H9 (cell line): ENCODE data around the gene HRH1. TPM values are rescaled to one million over a fixed set of nuclear protein-coding genes. Genes with fewer than 3 reads are reported as not detected.

Experiments
- DNase-seq: peaks from one replicate; pipeline ENCODE4 v3.0.0-alpha.2; 2017
- H2AFZ ChIP-seq: one replicate; pipeline ENCODE4 v1.6.1; 2013; ENCODE audit warnings: mild to moderate bottlenecking, low read length, control low read depth, moderate library complexity
- H2AK5ac ChIP-seq: 2 replicates; pipeline ENCODE4 v1.6.1; 2013; ENCODE audit warnings: low read length, control low read depth, mixed read lengths; ENCODE audit not compliant: insufficient read length
- H2BK120ac ChIP-seq: one replicate; pipeline ENCODE4 v1.6.1; 2013; ENCODE audit warnings: low read depth, mild to moderate bottlenecking, low read length, control low read depth, inconsistent platforms; ENCODE audit not compliant: poor library complexity, severe bottlenecking
- H2BK12ac ChIP-seq: 2 replicates; pipeline ENCODE4 v1.6.1; 2013; ENCODE audit warnings: low read length, control low read depth, mixed read lengths, low read depth; ENCODE audit not compliant: insufficient read length
- H2BK15ac ChIP-seq: 2 replicates; pipeline ENCODE4 v1.6.1; 2013; ENCODE audit warnings: low read depth, low read length, control low read depth
- H2BK20ac ChIP-seq: one replicate; pipeline ENCODE4 v1.6.1; 2013; ENCODE audit warnings: low read depth, mild to moderate bottlenecking, low read length, control low read depth, inconsistent platforms; ENCODE audit not compliant: poor library complexity, severe bottlenecking
- H2BK5ac ChIP-seq: 2 replicates; pipeline ENCODE4 v1.6.1; 2013; ENCODE audit warnings: low read length, control low read depth, mixed read lengths; ENCODE audit not compliant: insufficient read length
- H3K14ac ChIP-seq: 2 replicates; pipeline ENCODE4 v1.6.1; 2013; ENCODE audit warnings: low read length, control low read depth; ENCODE audit not compliant: insufficient read depth
- H3K18ac ChIP-seq: 2 replicates; pipeline ENCODE4 v1.6.1; 2013; ENCODE audit warnings: low read depth, mild to moderate bottlenecking, mixed read lengths, low read length, control low read depth; ENCODE audit not compliant: insufficient read length
- H3K23ac ChIP-seq: 2 replicates; pipeline ENCODE4 v1.6.1; 2013; ENCODE audit warnings: low read length, control low read depth, mixed read lengths, low read depth; ENCODE audit not compliant: insufficient read length
- H3K23me2 ChIP-seq: 2 replicates; pipeline ENCODE4 v1.6.1; 2013; ENCODE audit warnings: low read depth, mild to moderate bottlenecking, mixed read lengths, low read length, control low read depth; ENCODE audit not compliant: insufficient read length, poor library complexity, severe bottlenecking
- H3K27ac ChIP-seq: 2 replicates; pipeline ENCODE4 v1.5.1; 2013; ENCODE audit warnings: low read length, control low read depth, mixed read lengths, low read depth; ENCODE audit not compliant: insufficient read length
- H3K27me3 ChIP-seq: 2 replicates; pipeline ENCODE4 v1.6.1; 2013; ENCODE audit warnings: low read length, control low read depth, inconsistent platforms; ENCODE audit not compliant: insufficient read depth
- H3K4ac ChIP-seq: 2 replicates; pipeline ENCODE4 v1.6.1; 2013; ENCODE audit warnings: low read depth, mild to moderate bottlenecking, control low read depth, inconsistent platforms, low read length, moderate library complexity
- H3K4me1 ChIP-seq: 2 replicates; pipeline ENCODE4 v1.6.1; 2013; ENCODE audit warnings: low read length, control low read depth, inconsistent platforms; ENCODE audit not compliant: insufficient read depth
- H3K4me2 ChIP-seq: 2 replicates; pipeline ENCODE4 v1.6.1; 2013; ENCODE audit warnings: low read length, control low read depth, mixed read lengths; ENCODE audit not compliant: insufficient read length, insufficient read depth
- H3K56ac ChIP-seq: 2 replicates; pipeline ENCODE4 v1.6.1; 2013; ENCODE audit warnings: low read depth, mild to moderate bottlenecking, mixed read lengths, low read length, control low read depth; ENCODE audit not compliant: insufficient read length
- H3K79me1 ChIP-seq: 2 replicates; pipeline ENCODE4 v1.6.1; 2013; ENCODE audit warnings: low read depth, mild to moderate bottlenecking, moderate library complexity, low read length, control low read depth, inconsistent platforms; ENCODE audit not compliant: insufficient read depth, poor library complexity, severe bottlenecking
- H3K79me2 ChIP-seq: 2 replicates; pipeline ENCODE4 v1.6.1; 2013; ENCODE audit warnings: low read length, control low read depth, inconsistent platforms; ENCODE audit not compliant: insufficient read depth
- H3K9ac ChIP-seq: 2 replicates; pipeline ENCODE4 v1.6.1; 2013; ENCODE audit warnings: low read length, control low read depth, mixed read lengths; ENCODE audit not compliant: insufficient read length; ENCODE audit errors: extremely low read depth
- H3K9me3 ChIP-seq: one replicate; pipeline ENCODE4 v1.6.1; 2013; ENCODE audit warnings: low read depth, low read length, inconsistent platforms; ENCODE audit not compliant: control insufficient read depth
- H3T11ph ChIP-seq: one replicate; pipeline ENCODE4 v1.6.1; 2013; ENCODE audit warnings: mild to moderate bottlenecking, low read length, control low read depth, inconsistent platforms
- H4K20me1 ChIP-seq: one replicate; pipeline ENCODE4 v1.6.1; 2013; ENCODE audit not compliant: control insufficient read depth, insufficient read length, insufficient read depth
- H4K5ac ChIP-seq: 2 replicates; pipeline ENCODE4 v1.6.1; 2013; ENCODE audit warnings: low read depth, mild to moderate bottlenecking, mixed read lengths, low read length, control low read depth; ENCODE audit not compliant: insufficient read length
- H4K8ac ChIP-seq: replicated peaks from 2 replicates; pipeline ENCODE4 v1.6.1; 2013; ENCODE audit warnings: low read length, control low read depth, mixed read lengths, low read depth; ENCODE audit not compliant: insufficient read length
- H4K91ac ChIP-seq: 2 replicates; pipeline ENCODE4 v1.6.1; 2013; ENCODE audit warnings: low read depth, mild to moderate bottlenecking, moderate library complexity, mixed read lengths, low read length, control low read depth; ENCODE audit not compliant: insufficient read length
- H3K27ac Mint-ChIP-seq, 3 experiments: 2 replicates in 2 of 3; 3 replicates in 1 of 3; pipeline ENCODE4 v1.8.0; 2020 to 2021; ENCODE audit warnings: mixed read lengths in 3 of 3, mild to moderate bottlenecking in 1 of 3, moderate library complexity in 1 of 3
- H3K27me3 Mint-ChIP-seq: 2 replicates; pipeline ENCODE4 v1.8.0; 2021; ENCODE audit warnings: low read depth, mild to moderate bottlenecking, moderate library complexity, mixed read lengths
- H3K36me3 Mint-ChIP-seq, 3 experiments: 2 replicates in 2 of 3; 3 replicates in 1 of 3; pipeline ENCODE4 v1.8.0; 2020 to 2021; ENCODE audit warnings: low read depth in 3 of 3, mixed read lengths in 3 of 3; ENCODE audit not compliant: insufficient read depth in 1 of 3
- H3K4me1 Mint-ChIP-seq, 2 experiments: 2 replicates each; pipeline ENCODE4 v1.8.0; 2020; ENCODE audit warnings: mixed read lengths in 2 of 2
- H3K4me3 Mint-ChIP-seq, 2 experiments: 2 replicates in 1 of 2; 3 replicates in 1 of 2; pipeline ENCODE4 v1.8.0; 2020 to 2021; ENCODE audit warnings: mild to moderate bottlenecking in 2 of 2, mixed read lengths in 2 of 2, moderate library complexity in 1 of 2
- H3K9me3 Mint-ChIP-seq, 2 experiments: 2 replicates in 1 of 2; 3 replicates in 1 of 2; pipeline ENCODE4 v1.8.0; 2020; ENCODE audit warnings: mild to moderate bottlenecking in 2 of 2, mixed read lengths in 2 of 2, moderate library complexity in 1 of 2
- CTCF ChIP-seq: fragments of 200-600 bp; sonication (generic); conservative IDR thresholded peaks from 3 replicates; pipeline ENCODE4 v1.8.0; 2021; ENCODE audit warnings: antibody characterized with exemption, mild to moderate bottlenecking
- WGBS: extraction: QIAGEN DNeasy Blood & Tissue Kit; methylation state at CpG from one replicate; pipeline ENCODE4 v1.1.7; 2013; ENCODE audit warnings: missing lambda C conversion rate, low lambda C conversion rate, mixed read lengths; ENCODE audit not compliant: insufficient read length; ENCODE audit errors: extremely low coverage; 5-methylcytosine and 5-hydroxymethylcytosine counted together
- total RNA-seq: library from RNA; stranded (reverse); gene quantifications from 2 replicates; pipeline ENCODE4 v1.2.1, GENCODE V29; 2021

The HRH1 gene
- total RNA-seq, 1 experiment from 2014 or later = 0.74 TPM

GRCh38 chr3:11188231-11188630 lies 33.9 kb downstream of the HRH1 start:
- H3K36me3 Mint-ChIP-seq = no peaks in the 10 kb centered on the region; a peak in 1 of 7 replicates
- H3K4me3 Mint-ChIP-seq = no peak overlapping the region
- Histone ChIP-seq H2BK120ac (no peak overlapping the region), H3K79me1 (no peaks in the 10 kb centered on the region), H3K79me2 (no peaks in the 10 kb centered on the region), H2BK12ac (no peak overlapping the region), H3K9ac (no peak overlapping the region), H3K18ac (no peak overlapping the region), H4K91ac (no peak overlapping the region), H2AK5ac (no peak overlapping the region), H3K4ac (no peak overlapping the region), H4K8ac (no peak overlapping the region), H3K14ac (no peak overlapping the region), H3K23ac (no peak overlapping the region), H2BK5ac (no peak overlapping the region), H3K27me3 (no peaks in the 10 kb centered on the region), H4K5ac (no peak overlapping the region), H4K20me1 (no peaks in the 10 kb centered on the region), H3T11ph (no peak overlapping the region), H2BK20ac (no peak overlapping the region), H3K23me2 (no peaks in the 10 kb centered on the region), H2AFZ (no peak overlapping the region), H3K9me3 (no peaks in the 10 kb centered on the region), H3K56ac (no peak overlapping the region), H3K4me2 (no peak overlapping the region), H3K27ac (no peak overlapping the region), H2BK15ac (no peak overlapping the region), H3K4me1 (no peaks in the 10 kb centered on the region)
- WGBS = no CpG with 5 or more reads among the region's 6 CpGs
- DNase-seq = no peak
- no peak overlapping the region for H3K27ac Mint-ChIP-seq
- TF ChIP-seq CTCF = no peak
- H3K9me3 Mint-ChIP-seq = no peaks in the 10 kb centered on the region; a peak in 2 of 5 replicates
- H3K4me1 Mint-ChIP-seq = peaks cover 0 to 6% of the 10 kb centered on the region in 2 experiments; a peak in 1 of 4 replicates
- H3K27me3 Mint-ChIP-seq = peaks cover 2% of the 10 kb centered on the region
